Activated CD8-positive, alpha-beta memory T cell treated with anti-CD3 and anti-CD28 coated beads for 24 hours (primary cell): ENCODE data around the gene ANKRD53.
"Not testable (repeated sequence)": the region's sequence is repeated elsewhere in the genome, so short reads cannot be mapped to it uniquely, and the experiment has no call there.

ENCODE experiments used
- DNase-seq: peaks from one replicate; pipeline ENCODE4 v3.0.0-alpha.2; 2020

ANKRD53 gene

GRCh38 chr2:70992945-70993853, 14.8 kb downstream of the ANKRD53 start:
- peak; percentile 55 for DNase-seq

- no peak for DNase-seq
These were observed 15.7 kb downstream of the ANKRD53 start for GRCh38 chr2:70994009-70994698.

GRCh38 chr2:70994699-70995425, 16.4 kb downstream of the ANKRD53 start, which contains the start of gene TEX261:
Gene TEX261 (minus strand): TSS chr2:70994873. CDS start chr2:70994757, 116 bp downstream.
- DNase-seq, result peak; percentile 97

GRCh38 chr2:70995426-70995729, 16.9 kb downstream of the ANKRD53 start:
- DNase-seq, result peak; percentile 76

GRCh38 chr2:70998885-70999284, 20.5 kb downstream of the ANKRD53 start:
- DNase-seq, result not testable (repeated sequence)

GRCh38 chr2:70999362-70999761, 20.9 kb downstream of the ANKRD53 start:
- no peak for DNase-seq

GRCh38 chr2:70999931-71000330, 21.5 kb downstream of the ANKRD53 start:
- DNase-seq, result peak; percentile 55

- peak; percentile 91 for DNase-seq
These were observed 22.6 kb downstream of the ANKRD53 start for GRCh38 chr2:71000780-71001591.

- no peak for DNase-seq
These were observed 23.1 kb downstream of the ANKRD53 start for GRCh38 chr2:71001592-71001927.

GRCh38 chr2:71001981-71002570, 23.6 kb downstream of the ANKRD53 start:
- peak; percentile 54 for DNase-seq

- no peak for DNase-seq
These were observed 25.0 kb downstream of the ANKRD53 start for GRCh38 chr2:71003396-71003795.

- DNase-seq, result no peak
These were observed 25.7 kb downstream of the ANKRD53 start for GRCh38 chr2:71003966-71004755.

GRCh38 chr2:71004857-71005256, 26.4 kb downstream of the ANKRD53 start:
- DNase-seq, result no peak

- no peak for DNase-seq
These were observed 27.1 kb downstream of the ANKRD53 start for GRCh38 chr2:71005271-71006202.

GRCh38 chr2:71006323-71006722, 27.9 kb downstream of the ANKRD53 start:
- DNase-seq, result no peak

- no peak for DNase-seq
These were observed 28.7 kb downstream of the ANKRD53 start for GRCh38 chr2:71006955-71007799.

- DNase-seq, result no peak
These were observed 29.9 kb downstream of the ANKRD53 start for GRCh38 chr2:71008342-71008741.

- DNase-seq, result not testable (repeated sequence)
These were observed 33.4 kb downstream of the ANKRD53 start for GRCh38 chr2:71011786-71012185.

- DNase-seq, result no peak
These were observed 40.2 kb downstream of the ANKRD53 start for GRCh38 chr2:71018625-71019024.
